Stimulated activated CD4-positive, alpha-beta T cell treated with anti-CD3 and anti-CD28 coated beads, Interleukin-2, amount 100 ng/mL, for 24 hours (primary cell): ENCODE data around the gene COL9A3.

Source experiments
- DNase-seq, 2 donors: peaks; one replicate each; pipeline ENCODE4 v3.0.0-alpha.2; 2020

The COL9A3 gene

GRCh38 chr20:62824476-62825332 lies 7.9 kb downstream of the COL9A3 start:
- peak; percentile 48 to 60 for DNase-seq

GRCh38 chr20:62825333-62825985 lies 8.6 kb downstream of the COL9A3 start:
- no peak for DNase-seq

- DNase-seq: no peak
Observed at GRCh38 chr20:62825986-62826645, 9.3 kb downstream of the COL9A3 start.

- no peak for DNase-seq
Observed at GRCh38 chr20:62826646-62827310, 9.9 kb downstream of the COL9A3 start.

GRCh38 chr20:62827311-62828038 lies 10.6 kb downstream of the COL9A3 start:
- DNase-seq: no peak

GRCh38 chr20:62828051-62828450 lies 11.2 kb downstream of the COL9A3 start:
- DNase-seq: no peak

GRCh38 chr20:62828511-62829230 lies 11.8 kb downstream of the COL9A3 start:
- DNase-seq: no peak

- no peak for DNase-seq
Observed at GRCh38 chr20:62829231-62830230, 12.7 kb downstream of the COL9A3 start.

GRCh38 chr20:62830251-62830650 lies 13.4 kb downstream of the COL9A3 start:
- no peak for DNase-seq

GRCh38 chr20:62830821-62831220 lies 14.0 kb downstream of the COL9A3 start:
- DNase-seq: no peak

- no peak for DNase-seq
Observed at GRCh38 chr20:62831361-62831788, 14.5 kb downstream of the COL9A3 start.

GRCh38 chr20:62831854-62832211 lies 15.0 kb downstream of the COL9A3 start:
- DNase-seq: no peak

GRCh38 chr20:62832212-62832922 lies 15.5 kb downstream of the COL9A3 start:
- peak in 1 of 2 donors; percentile 57 for DNase-seq

GRCh38 chr20:62832951-62833391 lies 16.1 kb downstream of the COL9A3 start:
- no peak for DNase-seq

GRCh38 chr20:62834967-62835730 lies 18.3 kb downstream of the COL9A3 start:
- DNase-seq: no peak

- DNase-seq: no peak
Observed at GRCh38 chr20:62835931-62836861, 19.3 kb downstream of the COL9A3 start.

- no peak for DNase-seq
Observed at GRCh38 chr20:62836967-62837490, 20.2 kb downstream of the COL9A3 start.

GRCh38 chr20:62837790-62838127 lies 20.9 kb downstream of the COL9A3 start:
- no peak for DNase-seq
